Endodermal cell (in vitro differentiated cells): ENCODE data around the gene GDAP2. TPM values are rescaled to one million over a fixed set of nuclear protein-coding genes. Genes with fewer than 3 reads are reported as not detected.

Source experiments
- DNase-seq: peaks from one replicate; pipeline ENCODE4 v3.0.0-alpha.2; 2017
- H3K27ac ChIP-seq: 2 replicates; pipeline ENCODE4 v1.5.1; 2013; ENCODE audit warnings: mild to moderate bottlenecking, low read depth, low read length, moderate library complexity
- H3K27me3 ChIP-seq: 2 replicates; pipeline ENCODE4 v1.6.1; 2013; ENCODE audit warnings: mild to moderate bottlenecking, low read length, moderate library complexity; ENCODE audit not compliant: insufficient read depth, control insufficient read depth, poor library complexity, severe bottlenecking
- H3K36me3 ChIP-seq: 2 replicates; pipeline ENCODE4 v1.7.0; 2013; ENCODE audit warnings: mild to moderate bottlenecking, low read length, moderate library complexity; ENCODE audit not compliant: control insufficient read depth, insufficient read depth
- H3K4me1 ChIP-seq: one replicate; pipeline ENCODE4 v1.7.0; 2013; ENCODE audit warnings: low read length; ENCODE audit not compliant: control insufficient read depth, insufficient read depth
- H3K4me3 ChIP-seq: 2 replicates; pipeline ENCODE4 v1.5.1; 2013; ENCODE audit warnings: mild to moderate bottlenecking, low read length, moderate library complexity
- H3K9ac ChIP-seq: 2 replicates; pipeline ENCODE4 v1.6.1; 2013; ENCODE audit warnings: mild to moderate bottlenecking, low read length, moderate library complexity; ENCODE audit not compliant: poor library complexity, severe bottlenecking; ENCODE audit errors: extremely low read depth
- H3K9me3 ChIP-seq: 2 replicates; pipeline ENCODE4 v1.6.1; 2013; ENCODE audit warnings: mild to moderate bottlenecking, low read length, moderate library complexity; ENCODE audit not compliant: control insufficient read depth
- H3K27ac Mint-ChIP-seq: 2 replicates; pipeline ENCODE4 v1.8.0; 2020; ENCODE audit warnings: mixed read lengths
- H3K27me3 Mint-ChIP-seq: 2 replicates; pipeline ENCODE4 v1.8.0; 2021; ENCODE audit warnings: mild to moderate bottlenecking, mixed read lengths; ENCODE audit not compliant: insufficient read depth
- H3K36me3 Mint-ChIP-seq: 2 replicates; pipeline ENCODE4 v1.8.0; 2020; ENCODE audit warnings: low read depth, mixed read lengths
- H3K4me1 Mint-ChIP-seq: 2 replicates; pipeline ENCODE4 v1.8.0; 2020; ENCODE audit warnings: mixed read lengths
- H3K4me3 Mint-ChIP-seq: 2 replicates; pipeline ENCODE4 v1.8.0; 2020; ENCODE audit warnings: mild to moderate bottlenecking, moderate library complexity, mixed read lengths
- H3K9me3 Mint-ChIP-seq: 2 replicates; pipeline ENCODE4 v1.8.0; 2020; ENCODE audit warnings: mild to moderate bottlenecking, mixed read lengths
- CTCF ChIP-seq: fragments of 200-600 bp; sonication (generic); conservative IDR thresholded peaks from 2 replicates; pipeline ENCODE4 v1.5.0; 2021; ENCODE audit warnings: antibody characterized with exemption, mild to moderate bottlenecking
- WGBS, 2 experiments: methylation state at CpG; one replicate each; pipeline versions ENCODE4 v1.1.5 to v1.1.7; 2013; ENCODE audit warnings: missing lambda C conversion rate in 2 of 2, mixed read lengths in 1 of 2; ENCODE audit not compliant: insufficient coverage in 1 of 2, insufficient read length in 1 of 2; 5-methylcytosine and 5-hydroxymethylcytosine counted together
- total RNA-seq, 2 donors: library from RNA; stranded (reverse); fragmentation: NEBNext Ultra II Directional in 1 of 2; extraction: Animal tissue kit (Norgen Biotek cat#: 25700) in 1 of 2; gene quantifications; 2 replicates in 1 of 2; 3 replicates in 1 of 2; pipeline ENCODE4 v1.2.1, GENCODE V29; 2021

GDAP2 gene
- total RNA-seq, 2 donors from 2014 or later: 24.1 to 34.8 TPM

- WGBS, 2 experiments: 93 to 94% methylated on average over 4 of the region's 4 CpGs
- no peak for TF ChIP-seq CTCF
- no peaks in the 10 kb centered on the region for H3K9me3 ChIP-seq
- H3K9ac ChIP-seq: no peak overlapping the region
- Mint-ChIP-seq H3K4me3 (no peak overlapping the region), H3K27me3 (peaks cover 18% of the 10 kb centered on the region), H3K27ac (no peak overlapping the region), H3K9me3 (no peaks in the 10 kb centered on the region), H3K4me1 (peaks cover 12% of the 10 kb centered on the region), H3K36me3 (peaks cover 8% of the 10 kb centered on the region)
- H3K27ac ChIP-seq: no peak overlapping the region
- H3K4me1 ChIP-seq: no peaks in the 10 kb centered on the region
- DNase-seq: no peak
- H3K4me3 ChIP-seq: no peak overlapping the region
- no peaks in the 10 kb centered on the region for H3K27me3 ChIP-seq
- H3K36me3 ChIP-seq: peaks cover 10% of the 10 kb centered on the region
Measured at GRCh38 chr1:117859901-117860300, 69.5 kb downstream of the GDAP2 start.

GRCh38 chr1:117857418-117857817, 72.0 kb downstream of the GDAP2 start:
- Histone ChIP-seq H3K27ac (no peak overlapping the region), H3K9me3 (no peaks in the 10 kb centered on the region), H3K4me1 (no peaks in the 10 kb centered on the region), H3K4me3 (no peak overlapping the region), H3K27me3 (no peaks in the 10 kb centered on the region), H3K36me3 (no peaks in the 10 kb centered on the region), H3K9ac (no peak overlapping the region)
- DNase-seq: no peak
- Mint-ChIP-seq H3K4me3 (no peak overlapping the region), H3K36me3 (peaks cover 8% of the 10 kb centered on the region), H3K27me3 (peaks cover 19% of the 10 kb centered on the region), H3K9me3 (no peaks in the 10 kb centered on the region), H3K4me1 (peaks cover 15% of the 10 kb centered on the region), H3K27ac (no peak overlapping the region)
- 46% methylated on average over 3 of the region's 3 CpGs; no CpG with 5 or more reads in 1 of the 2 experiments for WGBS, 2 experiments
- TF ChIP-seq CTCF: no peak

- no peak for TF ChIP-seq CTCF
- peaks cover 4% of the 10 kb centered on the region for H3K27me3 Mint-ChIP-seq
- 85% methylated on average over 1 of the region's 1 CpG; no CpG with 5 or more reads in 1 of the 2 experiments for WGBS, 2 experiments
Measured at GRCh38 chr1:117852853-117853553, 76.4 kb downstream of the GDAP2 start.

More at GRCh38 chr1:117852853-117853553, 76.4 kb downstream of the GDAP2 start:
- Histone ChIP-seq H3K36me3 (no peaks in the 10 kb centered on the region), H3K4me3 (no peak overlapping the region), H3K4me1 (no peaks in the 10 kb centered on the region), H3K27me3 (no peaks in the 10 kb centered on the region), H3K9ac (no peak overlapping the region), H3K27ac (no peak overlapping the region), H3K9me3 (no peaks in the 10 kb centered on the region)
- no peak for DNase-seq
- Mint-ChIP-seq H3K4me1 (peaks cover 12% of the 10 kb centered on the region), H3K36me3 (no peaks in the 10 kb centered on the region), H3K4me3 (no peak overlapping the region), H3K27ac (no peak overlapping the region), H3K9me3 (no peaks in the 10 kb centered on the region)
